Keratinocyte (primary cell): ENCODE measurements around the gene ILKAP.

Experiments
- EZH2 ChIP-seq: IDR thresholded peaks from one replicate; pipeline ENCODE4 v1.6.1; 2012; ENCODE audit warnings: inconsistent platforms, mild to moderate bottlenecking, low read length, moderate library complexity
- TF ChIP-seq, protein P1 (sequence below), 3 experiments: IDR thresholded peaks in 1 of 3; conservative IDR thresholded peaks in 1 of 3; optimal IDR thresholded peaks in 1 of 3; 2 replicates in 2 of 3; 3 replicates in 1 of 3; pipeline versions ENCODE3 to v1.5.1; 2011; ENCODE audit warnings: low read length in 3 of 3, mild to moderate bottlenecking in 3 of 3, moderate library complexity in 2 of 3, control low read depth in 1 of 3, inconsistent platforms in 1 of 3; ENCODE audit not compliant: insufficient read depth in 2 of 3; ENCODE audit errors: extremely low read depth in 1 of 3

DNA sequence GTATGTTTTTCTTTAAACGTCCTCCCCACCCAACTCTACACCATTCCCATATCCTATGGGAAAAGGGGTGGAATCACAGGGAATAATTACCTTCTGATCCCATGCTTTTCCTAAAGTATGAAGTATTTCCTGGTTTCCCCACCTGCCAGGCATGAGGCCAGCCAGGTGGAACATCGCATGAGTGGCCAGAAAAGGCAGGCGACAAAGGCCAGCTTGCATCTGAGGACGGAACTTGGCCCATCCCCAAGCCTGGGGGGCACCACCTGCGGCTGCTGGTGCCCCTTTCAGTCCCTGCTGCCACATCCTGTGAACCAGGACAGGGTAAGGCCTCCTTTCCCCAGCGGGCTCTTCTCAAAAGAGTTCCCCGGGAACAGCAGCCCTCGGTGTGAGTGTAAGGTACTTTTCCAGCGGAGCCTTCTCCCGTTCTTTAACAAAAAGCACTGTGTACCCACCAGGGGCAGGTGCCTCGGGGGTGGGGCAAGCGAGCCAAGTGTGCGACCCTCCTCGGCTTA lies 45.9 kb downstream of the ILKAP start:
- TF ChIP-seq, protein P1, sequence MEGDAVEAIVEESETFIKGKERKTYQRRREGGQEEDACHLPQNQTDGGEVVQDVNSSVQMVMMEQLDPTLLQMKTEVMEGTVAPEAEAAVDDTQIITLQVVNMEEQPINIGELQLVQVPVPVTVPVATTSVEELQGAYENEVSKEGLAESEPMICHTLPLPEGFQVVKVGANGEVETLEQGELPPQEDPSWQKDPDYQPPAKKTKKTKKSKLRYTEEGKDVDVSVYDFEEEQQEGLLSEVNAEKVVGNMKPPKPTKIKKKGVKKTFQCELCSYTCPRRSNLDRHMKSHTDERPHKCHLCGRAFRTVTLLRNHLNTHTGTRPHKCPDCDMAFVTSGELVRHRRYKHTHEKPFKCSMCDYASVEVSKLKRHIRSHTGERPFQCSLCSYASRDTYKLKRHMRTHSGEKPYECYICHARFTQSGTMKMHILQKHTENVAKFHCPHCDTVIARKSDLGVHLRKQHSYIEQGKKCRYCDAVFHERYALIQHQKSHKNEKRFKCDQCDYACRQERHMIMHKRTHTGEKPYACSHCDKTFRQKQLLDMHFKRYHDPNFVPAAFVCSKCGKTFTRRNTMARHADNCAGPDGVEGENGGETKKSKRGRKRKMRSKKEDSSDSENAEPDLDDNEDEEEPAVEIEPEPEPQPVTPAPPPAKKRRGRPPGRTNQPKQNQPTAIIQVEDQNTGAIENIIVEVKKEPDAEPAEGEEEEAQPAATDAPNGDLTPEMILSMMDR (optimal IDR thresholded peaks at IDR 0.05 in 1 of 3, IDR thresholded peaks at IDR 0.05 in 1 of 3, conservative IDR thresholded peaks at IDR 0.05 in 1 of 3; ENCODE audit: extremely low read depth in 1 of 3, insufficient read depth in 2 of 3, low read length in 3 of 3) = no peak
- TF ChIP-seq EZH2 = no peak
